Left ventricle myocardium inferior (tissue), 1 donor: ENCODE data around the gene AP3B1. TPM values are rescaled to one million over a fixed set of nuclear protein-coding genes. Genes with fewer than 3 reads are reported as not detected.

ENCODE experiments used
- DNase-seq: peaks from one replicate; pipeline ENCODE4 v3.0.0-alpha.2; 2020
- H3K27ac ChIP-seq: fragments of 200-600 bp; replicated peaks from 2 replicates; pipeline ENCODE4 v1.8.0; 2021
- H3K27me3 ChIP-seq: fragments of 200-600 bp; 2 replicates; pipeline ENCODE4 v1.8.0; 2021; ENCODE audit warnings: low read depth
- H3K36me3 ChIP-seq: fragments of 200-600 bp; 2 replicates; pipeline ENCODE4 v1.8.0; 2021
- H3K4me1 ChIP-seq: fragments of 200-600 bp; 2 replicates; pipeline ENCODE4 v1.8.0; 2021
- H3K4me3 ChIP-seq: fragments of 200-600 bp; 2 replicates; pipeline ENCODE4 v1.8.0; 2021; ENCODE audit warnings: mild to moderate bottlenecking, moderate library complexity
- H3K9me3 ChIP-seq: fragments of 200-600 bp; replicated peaks from 2 replicates; pipeline ENCODE4 v1.8.0; 2021
- CTCF ChIP-seq: fragments of 200-600 bp; IDR thresholded peaks from 2 replicates; pipeline ENCODE4 v1.8.0; 2021; ENCODE audit warnings: antibody characterized with exemption, mild to moderate bottlenecking, borderline replicate concordance
- intact Hi-C: fragments of 100-400 bp; cut with micrococcal nuclease; formaldehyde crosslinking; loops from one replicate; pipeline ENCODE4 v1.11.0; 2022
- total RNA-seq: library from RNA; stranded (reverse); fragmentation: NEBNext Ultra II Directional; extraction: Animal tissue kit (Norgen Biotek cat#: 25700); gene quantifications from one replicate; pipeline ENCODE4 v1.2.1, GENCODE V29; 2021
- donor health status: DM: no; HTN: yes; CAD: no; lungs with severe emphysema.

The AP3B1 gene
- total RNA-seq, 1 donor from 2014 or later = 22.0 TPM

- H3K36me3 ChIP-seq = peaks cover 8% of the 10 kb centered on the region
- H3K27me3 ChIP-seq = no peaks in the 10 kb centered on the region
- no peak overlapping the region for H3K4me3 ChIP-seq
- intact Hi-C loops = no loop called here
- no peaks in the 10 kb centered on the region for H3K9me3 ChIP-seq
- DNase-seq = no peak
- no peak overlapping the region for H3K27ac ChIP-seq
- H3K4me1 ChIP-seq = peaks cover 19% of the 10 kb centered on the region
- TF ChIP-seq CTCF = no peak
Observed at GRCh38 chr5:78005021-78005785, 289.3 kb downstream of the AP3B1 start.

- no peak overlapping the region for H3K4me3 ChIP-seq
- no peak for DNase-seq
- no peaks in the 10 kb centered on the region for H3K27me3 ChIP-seq
- H3K36me3 ChIP-seq = peaks cover 8% of the 10 kb centered on the region
- H3K9me3 ChIP-seq = no peaks in the 10 kb centered on the region
- intact Hi-C loops = loop anchor here (5.0 kb wide), 1 partner anchor 442 kb away; no protein-coding TSS in a partner anchor
- TF ChIP-seq CTCF = no peak
- H3K4me1 ChIP-seq = peaks cover 13% of the 10 kb centered on the region
- no peak overlapping the region for H3K27ac ChIP-seq
Observed at GRCh38 chr5:78004559-78004958, 289.9 kb downstream of the AP3B1 start.

GRCh38 chr5:78003919-78004318, 290.6 kb downstream of the AP3B1 start:
- no peak for TF ChIP-seq CTCF
- Histone ChIP-seq H3K36me3 (peaks cover 8% of the 10 kb centered on the region), H3K4me1 (peaks cover 13% of the 10 kb centered on the region), H3K4me3 (no peak overlapping the region), H3K27ac (no peak overlapping the region), H3K27me3 (no peaks in the 10 kb centered on the region), H3K9me3 (no peaks in the 10 kb centered on the region)
- intact Hi-C loops = loop anchor here (5.0 kb wide), 1 partner anchor 442 kb away; no protein-coding TSS in a partner anchor
- no peak for DNase-seq

- TF ChIP-seq CTCF = no peak
- Histone ChIP-seq H3K27ac (no peak overlapping the region), H3K4me1 (peaks cover 17% of the 10 kb centered on the region), H3K4me3 (no peak overlapping the region), H3K9me3 (no peaks in the 10 kb centered on the region), H3K36me3 (peaks cover 8% of the 10 kb centered on the region), H3K27me3 (no peaks in the 10 kb centered on the region)
- no peak for DNase-seq
- intact Hi-C loops = loop anchor here (5.0 kb wide), 1 partner anchor 441 kb away; no protein-coding TSS in a partner anchor
Observed at GRCh38 chr5:78003450-78003849, 291.0 kb downstream of the AP3B1 start.

- no peak for TF ChIP-seq CTCF
- H3K4me1 ChIP-seq = peaks cover 20% of the 10 kb centered on the region
- DNase-seq = no peak
- H3K27me3 ChIP-seq = no peaks in the 10 kb centered on the region
- H3K36me3 ChIP-seq = peaks cover 8% of the 10 kb centered on the region
- H3K9me3 ChIP-seq = no peaks in the 10 kb centered on the region
- no peak overlapping the region for H3K27ac ChIP-seq
- no peak overlapping the region for H3K4me3 ChIP-seq
- intact Hi-C loops = loop anchor here (5.0 kb wide), 1 partner anchor 440 kb away; no protein-coding TSS in a partner anchor
Observed at GRCh38 chr5:78002690-78003089, 291.8 kb downstream of the AP3B1 start.
